ENCODE measurements around the gene RCHY1.

GRCh38 chr4:75544870-75545269, 30.7 kb upstream of the RCHY1 start:
- no peak for TF ChIP-seq CTCF (IDR thresholded peaks at IDR 0.05)
- TF ChIP-seq, protein P1, sequence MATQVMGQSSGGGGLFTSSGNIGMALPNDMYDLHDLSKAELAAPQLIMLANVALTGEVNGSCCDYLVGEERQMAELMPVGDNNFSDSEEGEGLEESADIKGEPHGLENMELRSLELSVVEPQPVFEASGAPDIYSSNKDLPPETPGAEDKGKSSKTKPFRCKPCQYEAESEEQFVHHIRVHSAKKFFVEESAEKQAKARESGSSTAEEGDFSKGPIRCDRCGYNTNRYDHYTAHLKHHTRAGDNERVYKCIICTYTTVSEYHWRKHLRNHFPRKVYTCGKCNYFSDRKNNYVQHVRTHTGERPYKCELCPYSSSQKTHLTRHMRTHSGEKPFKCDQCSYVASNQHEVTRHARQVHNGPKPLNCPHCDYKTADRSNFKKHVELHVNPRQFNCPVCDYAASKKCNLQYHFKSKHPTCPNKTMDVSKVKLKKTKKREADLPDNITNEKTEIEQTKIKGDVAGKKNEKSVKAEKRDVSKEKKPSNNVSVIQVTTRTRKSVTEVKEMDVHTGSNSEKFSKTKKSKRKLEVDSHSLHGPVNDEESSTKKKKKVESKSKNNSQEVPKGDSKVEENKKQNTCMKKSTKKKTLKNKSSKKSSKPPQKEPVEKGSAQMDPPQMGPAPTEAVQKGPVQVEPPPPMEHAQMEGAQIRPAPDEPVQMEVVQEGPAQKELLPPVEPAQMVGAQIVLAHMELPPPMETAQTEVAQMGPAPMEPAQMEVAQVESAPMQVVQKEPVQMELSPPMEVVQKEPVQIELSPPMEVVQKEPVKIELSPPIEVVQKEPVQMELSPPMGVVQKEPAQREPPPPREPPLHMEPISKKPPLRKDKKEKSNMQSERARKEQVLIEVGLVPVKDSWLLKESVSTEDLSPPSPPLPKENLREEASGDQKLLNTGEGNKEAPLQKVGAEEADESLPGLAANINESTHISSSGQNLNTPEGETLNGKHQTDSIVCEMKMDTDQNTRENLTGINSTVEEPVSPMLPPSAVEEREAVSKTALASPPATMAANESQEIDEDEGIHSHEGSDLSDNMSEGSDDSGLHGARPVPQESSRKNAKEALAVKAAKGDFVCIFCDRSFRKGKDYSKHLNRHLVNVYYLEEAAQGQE (IDR thresholded peaks at IDR 0.05; ENCODE audit: insufficient read depth in 1 of 2, low read depth in 2 of 2, low read length in 1 of 2): no peak

Data from Panc1 (cell line).